ENCODE results near the gene GP1BB.

- TF ChIP-seq NCOA2 (CRISPR knock-in tag; IDR thresholded peaks at IDR 0.05) = no peak
- TF ChIP-seq ELF4 (CRISPR knock-in tag; IDR thresholded peaks at IDR 0.05; ENCODE audit: borderline replicate concordance) = no peak
- no peak for TF ChIP-seq ZNF121 (CRISPR knock-in tag; IDR thresholded peaks at IDR 0.05)
- no peak for TF ChIP-seq MLLT10 (CRISPR knock-in tag; IDR thresholded peaks at IDR 0.05)
- TF ChIP-seq, protein P1, sequence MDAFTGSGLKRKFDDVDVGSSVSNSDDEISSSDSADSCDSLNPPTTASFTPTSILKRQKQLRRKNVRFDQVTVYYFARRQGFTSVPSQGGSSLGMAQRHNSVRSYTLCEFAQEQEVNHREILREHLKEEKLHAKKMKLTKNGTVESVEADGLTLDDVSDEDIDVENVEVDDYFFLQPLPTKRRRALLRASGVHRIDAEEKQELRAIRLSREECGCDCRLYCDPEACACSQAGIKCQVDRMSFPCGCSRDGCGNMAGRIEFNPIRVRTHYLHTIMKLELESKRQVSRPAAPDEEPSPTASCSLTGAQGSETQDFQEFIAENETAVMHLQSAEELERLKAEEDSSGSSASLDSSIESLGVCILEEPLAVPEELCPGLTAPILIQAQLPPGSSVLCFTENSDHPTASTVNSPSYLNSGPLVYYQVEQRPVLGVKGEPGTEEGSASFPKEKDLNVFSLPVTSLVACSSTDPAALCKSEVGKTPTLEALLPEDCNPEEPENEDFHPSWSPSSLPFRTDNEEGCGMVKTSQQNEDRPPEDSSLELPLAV (CRISPR knock-in tag; conservative IDR thresholded peaks at IDR 0.05; ENCODE audit: low read depth) = no peak
- TF ChIP-seq POGZ (CRISPR knock-in tag; IDR thresholded peaks at IDR 0.05) = no peak
- TF ChIP-seq ZNF646 (CRISPR knock-in tag; IDR thresholded peaks at IDR 0.05) = no peak
- TF ChIP-seq, protein P2, sequence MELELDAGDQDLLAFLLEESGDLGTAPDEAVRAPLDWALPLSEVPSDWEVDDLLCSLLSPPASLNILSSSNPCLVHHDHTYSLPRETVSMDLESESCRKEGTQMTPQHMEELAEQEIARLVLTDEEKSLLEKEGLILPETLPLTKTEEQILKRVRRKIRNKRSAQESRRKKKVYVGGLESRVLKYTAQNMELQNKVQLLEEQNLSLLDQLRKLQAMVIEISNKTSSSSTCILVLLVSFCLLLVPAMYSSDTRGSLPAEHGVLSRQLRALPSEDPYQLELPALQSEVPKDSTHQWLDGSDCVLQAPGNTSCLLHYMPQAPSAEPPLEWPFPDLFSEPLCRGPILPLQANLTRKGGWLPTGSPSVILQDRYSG (CRISPR knock-in tag; IDR thresholded peaks at IDR 0.05) = no peak
Observed at GRCh38 chr22:19716041-19716828, 7.1 kb upstream of the GP1BB start.

Data from HepG2 (cell line).